Astrocyte (in vitro differentiated cells and primary cell): Measurements from ENCODE around the gene CTSS.

Experiments
- EZH2 ChIP-seq: IDR thresholded peaks from 2 replicates; pipeline ENCODE4 v1.6.1; 2012; ENCODE audit warnings: mild to moderate bottlenecking, low read length, inconsistent platforms; ENCODE audit not compliant: insufficient read depth
- TF ChIP-seq, protein P1 (sequence below): IDR thresholded peaks from 2 replicates; pipeline ENCODE4 v1.5.1; 2011; ENCODE audit warnings: low read depth, mild to moderate bottlenecking, inconsistent platforms, low read length, moderate library complexity; ENCODE audit not compliant: insufficient read depth

DNA sequence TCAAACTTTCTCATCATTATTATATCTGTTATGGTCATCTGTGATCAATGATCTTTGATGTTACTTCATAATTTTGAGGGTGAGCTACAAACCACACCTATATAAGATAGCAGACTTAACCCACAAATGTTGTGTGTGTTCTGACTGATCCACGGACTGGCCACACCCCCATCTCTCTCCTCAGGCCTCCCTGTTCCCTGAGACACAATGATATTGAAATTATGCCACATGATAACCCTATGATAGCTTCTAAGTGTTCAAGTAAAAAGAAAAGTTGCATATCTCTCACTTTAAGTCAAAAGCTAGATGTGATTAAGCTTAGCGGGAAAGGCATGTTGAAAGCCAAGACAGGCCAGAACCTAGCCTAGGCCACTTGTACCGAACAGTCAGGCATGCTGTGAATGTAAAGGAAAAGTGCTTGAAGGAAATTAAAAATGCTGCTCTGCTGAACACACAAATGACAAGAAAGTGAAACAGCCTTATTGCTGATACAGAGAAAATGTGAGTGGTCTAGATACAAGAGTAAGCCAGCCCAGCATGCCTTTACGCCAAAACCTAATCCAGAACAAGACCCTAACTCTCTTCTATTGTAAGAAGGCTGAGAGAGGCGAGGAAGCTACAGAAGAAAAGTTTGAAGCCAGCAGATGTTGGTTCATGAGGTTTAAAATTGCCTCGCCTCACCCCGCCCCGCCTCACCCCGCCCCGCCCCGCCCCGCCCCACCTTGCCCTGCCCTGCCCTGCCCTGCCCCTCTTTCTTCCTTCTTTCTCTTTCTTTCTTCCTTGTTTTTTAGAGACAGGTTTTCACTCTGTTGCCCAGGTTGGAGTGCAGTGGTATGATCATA is 16.5 kb downstream of the CTSS start:
- TF ChIP-seq, protein P1, sequence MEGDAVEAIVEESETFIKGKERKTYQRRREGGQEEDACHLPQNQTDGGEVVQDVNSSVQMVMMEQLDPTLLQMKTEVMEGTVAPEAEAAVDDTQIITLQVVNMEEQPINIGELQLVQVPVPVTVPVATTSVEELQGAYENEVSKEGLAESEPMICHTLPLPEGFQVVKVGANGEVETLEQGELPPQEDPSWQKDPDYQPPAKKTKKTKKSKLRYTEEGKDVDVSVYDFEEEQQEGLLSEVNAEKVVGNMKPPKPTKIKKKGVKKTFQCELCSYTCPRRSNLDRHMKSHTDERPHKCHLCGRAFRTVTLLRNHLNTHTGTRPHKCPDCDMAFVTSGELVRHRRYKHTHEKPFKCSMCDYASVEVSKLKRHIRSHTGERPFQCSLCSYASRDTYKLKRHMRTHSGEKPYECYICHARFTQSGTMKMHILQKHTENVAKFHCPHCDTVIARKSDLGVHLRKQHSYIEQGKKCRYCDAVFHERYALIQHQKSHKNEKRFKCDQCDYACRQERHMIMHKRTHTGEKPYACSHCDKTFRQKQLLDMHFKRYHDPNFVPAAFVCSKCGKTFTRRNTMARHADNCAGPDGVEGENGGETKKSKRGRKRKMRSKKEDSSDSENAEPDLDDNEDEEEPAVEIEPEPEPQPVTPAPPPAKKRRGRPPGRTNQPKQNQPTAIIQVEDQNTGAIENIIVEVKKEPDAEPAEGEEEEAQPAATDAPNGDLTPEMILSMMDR: no peak
- TF ChIP-seq EZH2: no peak
